Thymus (tissue), 11 donors: Measurements from ENCODE around the gene GPR21. TPM values are rescaled to one million over a fixed set of nuclear protein-coding genes. Genes with fewer than 3 reads are reported as not detected.

Experiments
- DNase-seq, 9 donors: peaks; one replicate each; pipeline ENCODE4 v3.0.0-alpha.2; 2013; ENCODE audit warnings: low spot score in 9 of 9, low read depth in 6 of 9, missing footprints in 1 of 9
- H3K27ac ChIP-seq, 2 donors: one replicate each; pipeline ENCODE4 v1.5.1; 2013; ENCODE audit warnings: control low read depth in 1 of 2, low read depth in 1 of 2, low read length in 1 of 2, mild to moderate bottlenecking in 1 of 2, moderate library complexity in 1 of 2
- H3K27me3 ChIP-seq, 2 donors: one replicate each; pipeline ENCODE4 v1.5.1; 2013; ENCODE audit warnings: low read length in 1 of 2; ENCODE audit not compliant: control insufficient read depth in 2 of 2, insufficient read depth in 1 of 2
- H3K36me3 ChIP-seq, 2 donors: one replicate each; pipeline ENCODE4 v1.5.1; 2013; ENCODE audit warnings: low read length in 1 of 2, mild to moderate bottlenecking in 1 of 2, moderate library complexity in 1 of 2; ENCODE audit not compliant: control insufficient read depth in 2 of 2, insufficient read depth in 2 of 2
- H3K4me1 ChIP-seq, 2 donors: one replicate each; pipeline ENCODE4 v1.5.1; 2013; ENCODE audit warnings: low read length in 2 of 2; ENCODE audit not compliant: control insufficient read depth in 2 of 2, insufficient read depth in 2 of 2
- H3K4me3 ChIP-seq, 2 donors: one replicate each; pipeline ENCODE4 v1.5.1; 2013; ENCODE audit warnings: low read length in 2 of 2, control low read depth in 1 of 2, mild to moderate bottlenecking in 1 of 2
- H3K9me3 ChIP-seq, 2 donors: one replicate each; pipeline ENCODE4 v1.5.1; 2013; ENCODE audit warnings: low read length in 1 of 2, mild to moderate bottlenecking in 1 of 2; ENCODE audit not compliant: control insufficient read depth in 2 of 2, insufficient read depth in 1 of 2
- WGBS: extraction: QIAGEN DNeasy Blood & Tissue Kit; methylation state at CpG from one replicate; pipeline ENCODE4 v1.1.7; 2013; 5-methylcytosine and 5-hydroxymethylcytosine counted together
- polyA plus RNA-seq: library from polyadenylated mRNA; stranded (reverse); fragments of 200-250 nt; gene quantifications from one replicate; pipeline ENCODE4 v1.2.3, GENCODE V29; 2013
- total RNA-seq: library from RNA; stranded (reverse); fragments of 120-200 nt; gene quantifications from one replicate; pipeline ENCODE4 v1.2.4, GENCODE V29; 2013
- donor health status: healthy.

The GPR21 gene
- total and polyA plus RNA-seq, 2 donors, result 0.07 TPM; not detected in 1

- DNase-seq, result no peak
- Histone ChIP-seq H3K36me3 (peaks cover 0 to 6% of the 10 kb centered on the region in 2 donors), H3K9me3 (no peaks in the 10 kb centered on the region), H3K4me1 (no peaks in the 10 kb centered on the region), H3K27ac (no peak overlapping the region), H3K27me3 (no peaks in the 10 kb centered on the region), H3K4me3 (no peak overlapping the region)
- WGBS, result 99% methylated on average over 1 of the region's 1 CpG
Measured at GRCh38 chr9:123026425-123026824, 7.0 kb upstream of the GPR21 start.

- Histone ChIP-seq H3K27ac (no peak overlapping the region), H3K27me3 (no peaks in the 10 kb centered on the region), H3K9me3 (no peaks in the 10 kb centered on the region), H3K36me3 (peaks cover 0 to 6% of the 10 kb centered on the region in 2 donors), H3K4me3 (no peak overlapping the region), H3K4me1 (no peaks in the 10 kb centered on the region)
- no peak for DNase-seq
- WGBS, result 68% methylated on average over 3 of the region's 3 CpGs
Measured at GRCh38 chr9:123027517-123027916, 6.0 kb upstream of the GPR21 start.

- Histone ChIP-seq H3K27me3 (no peaks in the 10 kb centered on the region), H3K4me3 (no peak overlapping the region), H3K36me3 (peaks cover 0 to 6% of the 10 kb centered on the region in 2 donors), H3K9me3 (no peaks in the 10 kb centered on the region), H3K4me1 (peaks cover 0 to under 1% of the 10 kb centered on the region in 2 donors), H3K27ac (no peak overlapping the region)
- no peak for DNase-seq
Measured at GRCh38 chr9:123028136-123028535, 5.3 kb upstream of the GPR21 start.

- no peak overlapping the region for H3K4me3 ChIP-seq
- WGBS, result 99% methylated on average over 3 of the region's 3 CpGs
- peaks cover 0 to 6% of the 10 kb centered on the region in 2 donors for H3K36me3 ChIP-seq
- DNase-seq, result no peak
- H3K4me1 ChIP-seq, result peaks cover 1 to 7% of the 10 kb centered on the region in 2 donors
- no peaks in the 10 kb centered on the region for H3K27me3 ChIP-seq
- H3K27ac ChIP-seq, result no peak overlapping the region
- no peaks in the 10 kb centered on the region for H3K9me3 ChIP-seq
Measured at GRCh38 chr9:123028973-123029372, 4.5 kb upstream of the GPR21 start.

- Histone ChIP-seq H3K36me3 (peaks cover 0 to 6% of the 10 kb centered on the region in 2 donors), H3K27ac (no peak overlapping the region), H3K4me3 (no peak overlapping the region)
Measured at GRCh38 chr9:123031963-123032362, 1.5 kb upstream of the GPR21 start.

GRCh38 chr9:123033864-123034601, 566 bp downstream of the GPR21 start:
- Histone ChIP-seq H3K27me3 (no peaks in the 10 kb centered on the region), H3K4me3 (peak overlapping the region in 1 of 2 donors; percentile 7), H3K4me1 (peaks cover 8 to 16% of the 10 kb centered on the region in 2 donors), H3K36me3 (peaks cover 0 to 3% of the 10 kb centered on the region in 2 donors), H3K9me3 (no peaks in the 10 kb centered on the region), H3K27ac (no peak overlapping the region)
- WGBS, result 43% methylated on average over 8 of the region's 8 CpGs
- peak; percentile 20 to 78 (median 43) for DNase-seq

More at GRCh38 chr9:123031963-123032362, 1.5 kb upstream of the GPR21 start:
- no peaks in the 10 kb centered on the region for H3K27me3 ChIP-seq
- H3K4me1 ChIP-seq, result peaks cover 8 to 16% of the 10 kb centered on the region in 2 donors
- WGBS, result 96% methylated on average over 1 of the region's 1 CpG
- H3K9me3 ChIP-seq, result no peaks in the 10 kb centered on the region
- DNase-seq, result no peak

- 85% methylated on average over 13 of the region's 13 CpGs for WGBS
- H3K4me1 ChIP-seq, result peaks cover 8 to 16% of the 10 kb centered on the region in 2 donors
- no peak overlapping the region for H3K27ac ChIP-seq
- no peaks in the 10 kb centered on the region for H3K9me3 ChIP-seq
- no peaks in the 10 kb centered on the region for H3K36me3 ChIP-seq
- no peaks in the 10 kb centered on the region for H3K27me3 ChIP-seq
- no peak overlapping the region for H3K4me3 ChIP-seq
- DNase-seq, result no peak
Measured at GRCh38 chr9:123034881-123035510, 1.5 kb downstream of the GPR21 start.

GRCh38 chr9:123035791-123036190, 2.3 kb downstream of the GPR21 start:
- WGBS, result 92% methylated on average over 2 of the region's 2 CpGs
- peaks cover 8 to 16% of the 10 kb centered on the region in 2 donors for H3K4me1 ChIP-seq

GRCh38 chr9:123036893-123037545, 3.6 kb downstream of the GPR21 start:
- no peak for DNase-seq
- WGBS, result 93% methylated on average over 3 of the region's 3 CpGs
- H3K4me3 ChIP-seq, result no peak overlapping the region

More at GRCh38 chr9:123035791-123036190, 2.3 kb downstream of the GPR21 start:
- no peak overlapping the region for H3K4me3 ChIP-seq
- H3K9me3 ChIP-seq, result no peaks in the 10 kb centered on the region
- no peak for DNase-seq
- no peaks in the 10 kb centered on the region for H3K27me3 ChIP-seq
- H3K36me3 ChIP-seq, result no peaks in the 10 kb centered on the region
- H3K27ac ChIP-seq, result no peak overlapping the region

More at GRCh38 chr9:123036893-123037545, 3.6 kb downstream of the GPR21 start:
- Histone ChIP-seq H3K4me1 (peaks cover 8 to 16% of the 10 kb centered on the region in 2 donors), H3K36me3 (no peaks in the 10 kb centered on the region), H3K9me3 (no peaks in the 10 kb centered on the region), H3K27me3 (no peaks in the 10 kb centered on the region), H3K27ac (no peak overlapping the region)
